Breast epithelium (tissue), 3 donors: ENCODE measurements around the gene RBFOX1.

Experiments
- POLR2AphosphoS5 ChIP-seq, 3 donors: sonication (generic); formaldehyde crosslinking; IDR thresholded peaks; one replicate each; pipeline ENCODE4 v1.6.1; 2017; ENCODE audit warnings: antibody characterized with exemption in 3 of 3
- TF ChIP-seq, protein P1 (sequence below), 3 donors: fragments of 450-650 bp; IDR thresholded peaks; one replicate each; pipeline ENCODE4 v1.5.1; 2016 to 2017; ENCODE audit warnings: antibody characterized with exemption in 3 of 3, mild to moderate bottlenecking in 3 of 3, moderate library complexity in 3 of 3

DNA sequence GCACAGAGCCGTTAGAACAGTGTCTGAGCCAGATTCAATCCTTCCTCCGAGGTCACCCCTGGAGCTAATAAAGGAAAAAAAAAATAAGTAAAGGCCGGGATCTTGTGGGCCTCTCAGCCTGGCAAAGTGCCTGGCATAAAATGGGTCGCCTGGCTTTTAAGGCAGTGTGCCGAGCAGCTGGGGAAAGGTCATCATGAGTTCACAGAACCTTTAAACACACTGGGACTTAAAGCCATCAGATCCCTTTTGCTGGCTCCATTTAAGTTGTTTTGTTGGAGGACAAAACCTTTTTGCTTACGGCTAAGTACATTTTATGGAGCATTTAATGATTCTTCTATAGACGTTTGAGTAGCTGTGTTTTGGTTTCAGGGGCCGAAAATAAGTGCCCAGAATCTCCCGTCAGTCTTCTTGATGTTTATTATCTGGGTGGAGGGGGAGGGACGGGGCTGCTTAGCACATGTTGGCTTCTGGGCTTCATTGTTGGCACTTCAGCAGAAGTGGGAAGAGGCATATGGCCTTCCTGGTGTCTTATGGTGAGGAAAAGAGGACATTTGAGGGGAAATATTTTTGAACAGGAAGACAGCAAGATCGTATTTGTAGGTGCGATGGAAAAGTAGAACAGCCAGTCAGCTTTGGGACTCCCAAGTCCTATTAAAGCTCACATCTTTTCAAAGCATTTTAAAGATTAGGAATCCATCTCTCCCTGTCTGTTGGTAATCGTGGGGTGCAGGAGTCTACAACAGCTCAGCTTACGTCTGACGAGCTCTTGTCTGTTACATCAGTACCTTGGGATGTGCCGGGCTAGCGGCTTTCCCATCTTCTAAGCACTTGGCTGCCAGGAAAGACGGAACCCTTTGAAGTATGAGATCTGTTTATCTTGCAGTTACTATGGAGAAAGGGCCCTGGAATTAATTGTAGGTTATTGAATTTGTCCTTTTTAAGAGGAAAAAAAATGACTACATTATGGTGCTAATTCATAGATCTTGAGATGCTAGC lies 31.1 kb downstream of the RBFOX1 start:
- TF ChIP-seq, protein P1, sequence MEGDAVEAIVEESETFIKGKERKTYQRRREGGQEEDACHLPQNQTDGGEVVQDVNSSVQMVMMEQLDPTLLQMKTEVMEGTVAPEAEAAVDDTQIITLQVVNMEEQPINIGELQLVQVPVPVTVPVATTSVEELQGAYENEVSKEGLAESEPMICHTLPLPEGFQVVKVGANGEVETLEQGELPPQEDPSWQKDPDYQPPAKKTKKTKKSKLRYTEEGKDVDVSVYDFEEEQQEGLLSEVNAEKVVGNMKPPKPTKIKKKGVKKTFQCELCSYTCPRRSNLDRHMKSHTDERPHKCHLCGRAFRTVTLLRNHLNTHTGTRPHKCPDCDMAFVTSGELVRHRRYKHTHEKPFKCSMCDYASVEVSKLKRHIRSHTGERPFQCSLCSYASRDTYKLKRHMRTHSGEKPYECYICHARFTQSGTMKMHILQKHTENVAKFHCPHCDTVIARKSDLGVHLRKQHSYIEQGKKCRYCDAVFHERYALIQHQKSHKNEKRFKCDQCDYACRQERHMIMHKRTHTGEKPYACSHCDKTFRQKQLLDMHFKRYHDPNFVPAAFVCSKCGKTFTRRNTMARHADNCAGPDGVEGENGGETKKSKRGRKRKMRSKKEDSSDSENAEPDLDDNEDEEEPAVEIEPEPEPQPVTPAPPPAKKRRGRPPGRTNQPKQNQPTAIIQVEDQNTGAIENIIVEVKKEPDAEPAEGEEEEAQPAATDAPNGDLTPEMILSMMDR (IDR thresholded peaks at IDR 0.05) = no peak
- TF ChIP-seq POLR2AphosphoS5 (IDR thresholded peaks at IDR 0.05) = no peak
